Stimulated activated naive CD8-positive, alpha-beta T cell treated with anti-CD3 and anti-CD28 coated beads, Interleukin-15, amount 100 ng/mL, for 72 hours (primary cell): Measurements from ENCODE around the gene PDCD1.
"Not testable (repeated sequence)": the region's sequence is repeated elsewhere in the genome, so short reads cannot be mapped to it uniquely, and the experiment has no call there.

Source experiments
- ATAC-seq: fragments of 150-1000 bp; cut with Tn5 transposase; 2 replicates; pipeline ENCODE4 v1.10.0; 2021; ENCODE audit warnings: mild to moderate bottlenecking, moderate library complexity
- DNase-seq, 2 donors: peaks; one replicate each; pipeline ENCODE4 v3.0.0; 2021 to 2022
- H3K27ac Mint-ChIP-seq, 2 donors: one replicate each; pipeline ENCODE4 v1.8.0; 2022; ENCODE audit warnings: mild to moderate bottlenecking in 2 of 2, mixed read lengths in 2 of 2, moderate library complexity in 2 of 2
- H3K27me3 Mint-ChIP-seq: one replicate; pipeline ENCODE4 v1.8.0; 2022; ENCODE audit warnings: mixed read lengths
- H3K4me1 Mint-ChIP-seq: one replicate; pipeline ENCODE4 v1.8.0; 2022; ENCODE audit warnings: mild to moderate bottlenecking, mixed read lengths
- H3K4me3 Mint-ChIP-seq, 2 donors: one replicate each; pipeline ENCODE4 v1.8.0; 2022; ENCODE audit warnings: mild to moderate bottlenecking in 2 of 2, mixed read lengths in 2 of 2, moderate library complexity in 1 of 2
- H3K9me3 Mint-ChIP-seq, 2 donors: one replicate each; pipeline ENCODE4 v1.8.0; 2022; ENCODE audit warnings: mixed read lengths in 2 of 2

Gene PDCD1

DNA sequence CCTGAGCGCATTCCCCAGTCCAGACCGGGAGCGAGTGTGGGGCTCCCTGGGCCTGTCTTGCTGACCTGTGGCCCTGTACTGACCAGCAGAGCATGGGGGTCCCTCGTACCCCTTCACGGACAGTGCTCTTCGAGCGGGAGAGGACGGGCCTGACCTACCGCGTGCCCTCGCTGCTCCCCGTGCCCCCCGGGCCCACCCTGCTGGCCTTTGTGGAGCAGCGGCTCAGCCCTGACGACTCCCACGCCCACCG, 44.4 kb downstream of the PDCD1 start:
- Mint-ChIP-seq H3K4me3 (no peak overlapping the region), H3K9me3 (no peaks in the 10 kb centered on the region), H3K27me3 (peaks cover 44% of the 10 kb centered on the region), H3K4me1 (peaks cover 32% of the 10 kb centered on the region), H3K27ac (peak overlapping the region in 1 of 2 donors; percentile 34)
- ATAC-seq = no peak
- no peak for DNase-seq

- DNase-seq (no peak), ATAC-seq (no peak)
- Mint-ChIP-seq H3K9me3 (no peaks in the 10 kb centered on the region), H3K27ac (peak overlapping the region in 1 of 2 donors; percentile 34), H3K4me3 (peak overlapping the region in 1 of 2 donors; percentile 53), H3K27me3 (peaks cover 49% of the 10 kb centered on the region), H3K4me1 (peaks cover 37% of the 10 kb centered on the region)
These were observed 44.9 kb downstream of the PDCD1 start for GRCh38 chr2:241813644-241814392.

- Mint-ChIP-seq H3K4me1 (peaks cover 44% of the 10 kb centered on the region), H3K9me3 (no peaks in the 10 kb centered on the region), H3K27me3 (peaks cover 54% of the 10 kb centered on the region), H3K27ac (no peak overlapping the region), H3K4me3 (no peak overlapping the region)
- DNase-seq = no peak
- ATAC-seq = no peak
These were observed 45.7 kb downstream of the PDCD1 start for GRCh38 chr2:241812730-241813643.

- H3K27me3 Mint-ChIP-seq = peaks cover 46% of the 10 kb centered on the region
These were observed 46.6 kb downstream of the PDCD1 start for GRCh38 chr2:241811952-241812729.

GRCh38 chr2:241811201-241811951, 47.3 kb downstream of the PDCD1 start:
- no peak for DNase-seq
- H3K27me3 Mint-ChIP-seq = peaks cover 46% of the 10 kb centered on the region
- no peaks in the 10 kb centered on the region for H3K9me3 Mint-ChIP-seq
- no peak overlapping the region for H3K4me3 Mint-ChIP-seq
- no peak overlapping the region for H3K27ac Mint-ChIP-seq
- peaks cover 34% of the 10 kb centered on the region for H3K4me1 Mint-ChIP-seq
- peak; percentile 35 for ATAC-seq

More at GRCh38 chr2:241811952-241812729, 46.6 kb downstream of the PDCD1 start:
- Mint-ChIP-seq H3K27ac (no peak overlapping the region), H3K4me1 (peaks cover 37% of the 10 kb centered on the region), H3K9me3 (no peaks in the 10 kb centered on the region), H3K4me3 (no peak overlapping the region)
- ATAC-seq = no peak
- no peak for DNase-seq

DNA sequence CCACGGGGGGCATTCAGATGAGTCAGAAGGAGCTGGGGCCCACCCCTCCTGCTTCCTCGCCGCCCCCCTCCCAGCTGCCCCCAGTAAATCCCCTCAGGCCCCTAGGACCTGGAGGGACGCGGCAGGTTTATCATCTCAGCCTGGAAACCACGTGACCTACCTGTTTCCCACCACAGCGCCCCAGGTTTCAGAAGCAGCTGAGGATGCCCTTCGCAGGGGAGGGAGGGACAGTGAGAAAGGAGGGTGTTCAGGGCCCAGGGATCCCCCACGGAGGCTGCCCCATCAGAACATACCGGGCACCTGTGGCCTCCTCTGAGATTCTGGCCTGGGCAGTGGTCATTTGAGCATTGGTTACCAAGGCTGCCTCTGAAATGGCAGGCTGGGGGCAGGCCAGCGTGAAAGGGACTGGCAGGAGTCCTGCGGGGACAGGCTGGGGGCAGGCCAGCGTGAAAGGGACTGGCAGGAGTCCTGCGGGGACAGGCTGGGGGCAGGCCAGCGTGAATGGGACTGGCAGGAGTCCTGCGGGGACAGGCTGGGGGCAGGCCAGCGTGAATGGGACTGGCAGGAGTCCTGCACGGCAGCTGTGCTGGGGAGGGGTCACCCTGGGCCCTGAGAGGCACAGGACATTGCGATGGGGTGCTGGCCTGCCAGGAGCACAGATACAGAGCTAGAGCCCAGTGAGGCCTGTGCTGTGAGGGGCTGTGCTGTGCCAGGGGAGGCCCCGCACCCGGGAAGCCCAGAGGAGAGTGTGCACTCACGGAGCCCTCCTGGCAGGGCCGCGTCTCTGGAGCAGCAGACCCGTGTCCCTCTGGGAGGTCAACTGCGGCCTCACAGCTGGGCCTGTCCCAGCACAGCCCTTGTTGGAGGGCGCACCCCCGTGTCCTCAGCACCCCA, 48.1 kb downstream of the PDCD1 start:
- no peak for ATAC-seq
- no peaks in the 10 kb centered on the region for H3K9me3 Mint-ChIP-seq
- peaks cover 34% of the 10 kb centered on the region for H3K4me1 Mint-ChIP-seq
- H3K27me3 Mint-ChIP-seq = peaks cover 43% of the 10 kb centered on the region
- DNase-seq = no peak
- no peak overlapping the region for H3K4me3 Mint-ChIP-seq
- H3K27ac Mint-ChIP-seq = no peak overlapping the region

DNA sequence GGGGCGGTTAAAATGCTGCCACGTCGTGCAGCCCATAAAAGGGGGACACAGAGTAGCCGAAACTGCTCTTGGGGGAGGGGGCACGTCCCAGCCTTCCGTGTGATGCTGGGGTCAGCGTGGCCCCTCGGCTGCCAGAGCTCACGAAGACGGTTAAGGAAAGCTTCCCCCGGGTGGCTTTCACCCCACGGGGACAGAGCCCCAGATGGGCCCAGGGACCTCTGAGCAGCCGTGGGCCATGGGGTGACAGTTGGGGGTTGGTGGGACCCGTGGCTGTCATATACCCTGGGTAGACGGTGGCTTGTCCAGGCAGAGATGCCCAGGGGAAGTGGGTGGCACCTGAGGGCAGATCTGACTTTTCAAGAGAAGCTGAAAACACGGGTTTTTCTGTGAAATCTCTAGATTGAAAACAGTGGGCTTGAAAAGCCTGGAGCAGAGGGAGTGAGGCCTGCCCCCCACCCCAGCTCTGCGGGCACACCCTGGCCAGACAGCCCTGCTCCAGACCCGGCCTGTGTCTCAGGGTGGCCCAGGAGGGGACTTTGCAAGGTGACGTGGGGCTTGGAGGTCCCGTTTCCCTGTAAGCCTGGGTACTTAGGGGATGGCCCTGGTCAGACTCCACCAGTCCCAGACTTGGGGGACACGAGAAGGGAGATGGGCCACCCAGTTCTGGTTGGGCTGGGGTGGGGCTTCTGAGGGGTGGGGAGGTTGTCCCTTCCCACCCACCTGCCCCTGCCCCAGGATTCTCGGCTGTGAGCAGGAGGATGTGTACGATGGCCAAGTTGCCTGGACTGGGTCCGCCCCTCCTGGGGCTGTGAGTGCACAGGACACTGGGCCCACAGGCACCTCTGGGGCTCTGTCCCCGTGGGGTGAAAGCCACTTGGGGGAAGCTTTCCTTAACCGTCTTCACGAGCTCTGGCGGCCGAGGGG, 49.0 kb downstream of the PDCD1 start:
- Mint-ChIP-seq H3K4me3 (no peak overlapping the region), H3K27ac (no peak overlapping the region)

GRCh38 chr2:241808721-241809382, 49.8 kb downstream of the PDCD1 start, which contains the start of gene NEU4:
NEU4 (plus strand) TSS chr2:241809193; CDS start chr2:241814485, 5,292 bp downstream.
- Mint-ChIP-seq H3K27me3 (peaks cover 35% of the 10 kb centered on the region), H3K4me1 (peaks cover 41% of the 10 kb centered on the region), H3K27ac (no peak within 1 kb of the TSS), H3K4me3 (no peak within 1 kb of the TSS), H3K9me3 (no peaks in the 10 kb centered on the region)
- DNase-seq = no peak
- no peak for ATAC-seq

More for the DNA sequence above, 49.0 kb downstream of the PDCD1 start:
- H3K27me3 Mint-ChIP-seq = peaks cover 37% of the 10 kb centered on the region
- H3K9me3 Mint-ChIP-seq = no peaks in the 10 kb centered on the region
- DNase-seq (no peak), ATAC-seq (no peak)
- H3K4me1 Mint-ChIP-seq = peaks cover 39% of the 10 kb centered on the region

DNA sequence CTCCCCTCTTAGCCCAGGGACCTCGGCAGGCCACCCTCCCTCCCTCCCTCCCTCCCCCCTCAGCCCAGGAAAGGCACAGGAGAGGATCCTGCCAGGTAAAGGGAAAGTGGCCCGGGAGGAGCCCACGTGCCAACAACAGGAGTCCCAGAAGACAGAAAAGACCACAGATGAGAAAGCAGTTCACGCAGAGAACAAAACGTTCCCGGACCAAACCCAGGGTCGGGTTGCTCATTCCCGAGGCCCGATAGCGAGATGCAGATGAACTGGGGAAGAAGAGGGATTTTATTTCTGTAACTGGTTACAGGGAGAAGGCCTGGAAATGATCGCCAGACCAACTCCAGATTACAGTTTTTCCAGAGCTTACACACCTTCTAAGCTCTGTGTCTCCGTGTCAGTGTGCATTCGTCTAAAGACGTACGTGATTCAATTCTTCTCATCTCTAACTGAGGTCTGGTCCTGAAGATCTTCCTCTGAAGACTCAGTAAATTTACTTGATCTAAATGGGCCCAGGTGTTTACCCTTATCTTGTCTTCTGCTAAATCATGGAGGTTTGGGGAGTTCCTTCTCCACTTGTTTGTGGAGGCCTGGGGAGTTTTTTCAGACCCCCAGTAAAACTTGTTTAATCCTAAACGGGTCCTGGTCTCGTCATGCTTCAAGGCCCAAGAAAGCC, 50.5 kb downstream of the PDCD1 start:
- no peak for DNase-seq
- Mint-ChIP-seq H3K9me3 (no peaks in the 10 kb centered on the region), H3K27ac (no peak overlapping the region), H3K27me3 (peaks cover 33% of the 10 kb centered on the region), H3K4me3 (no peak overlapping the region), H3K4me1 (peaks cover 39% of the 10 kb centered on the region)
- no peak for ATAC-seq

DNA sequence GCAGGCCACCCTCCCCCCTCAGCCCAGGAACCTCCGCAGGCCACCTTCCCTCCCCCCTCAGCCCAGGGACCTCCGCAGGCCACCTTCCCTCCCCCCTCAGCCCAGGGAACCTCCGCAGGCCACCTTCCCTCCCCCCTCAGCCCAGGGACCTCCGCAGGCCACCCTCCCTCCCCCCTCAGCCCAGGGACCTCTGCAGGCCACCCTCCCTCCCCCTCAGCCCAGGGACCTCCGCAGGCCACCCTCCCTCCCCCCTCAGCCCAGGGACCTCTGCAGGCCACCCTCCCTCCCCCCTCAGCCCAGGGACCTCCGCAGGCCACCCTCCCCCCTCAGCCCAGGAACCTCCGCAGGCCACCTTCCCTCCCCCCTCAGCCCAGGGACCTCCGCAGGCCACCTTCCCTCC, 52.5 kb downstream of the PDCD1 start:
- H3K9me3 Mint-ChIP-seq, ATAC-seq, H3K27ac Mint-ChIP-seq, DNase-seq, H3K4me3 Mint-ChIP-seq: not testable (repeated sequence)
- H3K27me3 Mint-ChIP-seq = peaks cover 45% of the 10 kb centered on the region
- H3K4me1 Mint-ChIP-seq = peaks cover 41% of the 10 kb centered on the region

GRCh38 chr2:241804326-241805229, 54.1 kb downstream of the PDCD1 start:
- H3K4me3 Mint-ChIP-seq = peak overlapping the region; percentile 70 to 81

More at GRCh38 chr2:241804326-241805229, 54.1 kb downstream of the PDCD1 start:
- ATAC-seq (peak; percentile 47), DNase-seq (peak; percentile 36 to 48)
- Mint-ChIP-seq H3K4me1 (peaks cover 31% of the 10 kb centered on the region), H3K27me3 (peaks cover 48% of the 10 kb centered on the region), H3K9me3 (no peaks in the 10 kb centered on the region), H3K27ac (no peak overlapping the region)
